SJCRH30 (cell line): ENCODE measurements around the gene DOK6. TPM values are rescaled to one million over a fixed set of nuclear protein-coding genes. Genes with fewer than 3 reads are reported as not detected.

Source experiments
- DNase-seq, 2 experiments: peaks; one replicate each; pipeline ENCODE4 v3.0.0-alpha.2; 2015 to 2020
- H3K27ac ChIP-seq: fragments of 250-450 bp; sonication (Bioruptor Pico); 2 replicates; pipeline ENCODE4 v1.5.1; 2020; ENCODE audit warnings: mild to moderate bottlenecking, moderate library complexity
- H3K27me3 ChIP-seq: fragments of 250-450 bp; sonication (Bioruptor Pico); 2 replicates; pipeline ENCODE4 v1.5.1; 2020; ENCODE audit warnings: mild to moderate bottlenecking, moderate library complexity
- H3K36me3 ChIP-seq: fragments of 250-450 bp; sonication (Bioruptor Pico); 2 replicates; pipeline ENCODE4 v1.5.1; 2020; ENCODE audit warnings: mild to moderate bottlenecking, moderate library complexity
- H3K4me1 ChIP-seq: fragments of 250-450 bp; sonication (Bioruptor Pico); 2 replicates; pipeline ENCODE4 v1.5.1; 2020; ENCODE audit warnings: mild to moderate bottlenecking, moderate library complexity
- H3K4me3 ChIP-seq: fragments of 250-450 bp; sonication (Bioruptor Pico); 2 replicates; pipeline ENCODE4 v1.5.1; 2020; ENCODE audit warnings: mild to moderate bottlenecking, moderate library complexity
- H3K9me3 ChIP-seq: fragments of 250-450 bp; sonication (Bioruptor Pico); replicated peaks from 2 replicates; pipeline ENCODE4 v1.5.1; 2020; ENCODE audit warnings: mild to moderate bottlenecking, moderate library complexity
- total RNA-seq: library from RNA; depleted of rRNA; stranded (reverse); fragments of >200 nt; shearing (Covaris generic); gene quantifications from 2 replicates; pipeline ENCODE4 v1.2.3, GENCODE V29; 2014

DOK6 gene
- total RNA-seq, 1 experiment from 2014 or later: 0.47 TPM

GRCh38 chr18:69401226-69401971 lies 711 bp downstream of the DOK6 start:
- Histone ChIP-seq H3K27me3 (no peaks in the 10 kb centered on the region), H3K4me1 (no peaks in the 10 kb centered on the region), H3K4me3 (peak overlapping the region; percentile 46), H3K27ac (no peak overlapping the region), H3K36me3 (no peaks in the 10 kb centered on the region), H3K9me3 (no peaks in the 10 kb centered on the region)
- DNase-seq: peak in 1 of 2 experiments; percentile 5

DNA sequence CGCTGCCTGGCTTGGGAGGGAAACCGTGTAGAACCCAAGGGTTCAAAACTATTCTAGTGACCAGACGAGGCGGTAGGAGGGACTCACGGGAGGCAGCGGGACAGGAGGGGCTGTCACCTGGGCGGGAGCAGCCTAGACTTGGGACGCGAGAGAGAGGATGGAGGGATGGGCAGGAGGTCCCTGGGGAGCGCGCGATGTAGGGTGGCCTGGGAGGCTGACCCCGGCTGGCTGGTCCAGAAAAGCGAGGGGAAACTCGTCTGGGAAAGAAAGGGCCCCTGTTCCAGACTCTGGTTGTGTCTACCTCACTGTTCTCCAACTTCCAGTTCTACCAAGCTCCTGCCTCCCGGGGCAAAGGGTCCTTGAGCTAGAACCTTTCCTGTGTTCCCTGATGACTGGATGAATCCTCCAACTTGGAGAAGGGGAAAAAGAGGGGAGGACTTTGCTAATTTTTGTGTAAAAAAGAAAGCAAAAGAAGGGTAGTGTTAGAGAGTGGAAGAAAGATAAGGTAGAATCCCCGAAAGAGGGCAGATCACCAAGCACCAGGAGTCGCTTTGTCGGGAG lies 1.4 kb downstream of the DOK6 start:
- H3K9me3 ChIP-seq: no peaks in the 10 kb centered on the region
- H3K36me3 ChIP-seq: no peaks in the 10 kb centered on the region
- DNase-seq: no peak
- no peak overlapping the region for H3K4me3 ChIP-seq
- no peaks in the 10 kb centered on the region for H3K4me1 ChIP-seq
- H3K27ac ChIP-seq: no peak overlapping the region
- H3K27me3 ChIP-seq: no peaks in the 10 kb centered on the region

DNA sequence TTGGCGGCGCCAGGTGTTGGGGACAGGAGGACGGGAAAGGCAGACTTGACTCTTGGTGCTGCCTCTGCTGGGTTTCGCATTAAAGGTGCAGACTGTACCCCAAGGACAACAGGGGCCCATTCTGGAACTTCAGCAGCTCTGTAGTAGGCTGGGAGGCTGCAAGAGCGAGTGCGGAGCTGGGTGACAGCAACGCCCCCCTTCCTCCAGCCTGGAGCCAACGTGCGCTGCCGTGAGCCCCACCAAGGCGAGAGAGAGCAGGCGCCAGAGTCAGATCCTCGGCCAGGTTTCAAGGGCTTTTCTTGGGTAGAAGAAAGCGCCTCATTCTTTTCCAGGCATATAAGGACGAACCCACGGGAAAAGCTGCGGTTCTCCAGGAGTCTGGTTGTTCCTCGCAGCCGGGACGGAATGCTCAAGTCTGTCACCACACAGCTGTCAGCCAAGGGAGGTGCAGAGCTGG lies 1.9 kb downstream of the DOK6 start:
- H3K36me3 ChIP-seq: no peaks in the 10 kb centered on the region
- no peaks in the 10 kb centered on the region for H3K4me1 ChIP-seq
- H3K27ac ChIP-seq: no peak overlapping the region
- H3K9me3 ChIP-seq: no peaks in the 10 kb centered on the region
- no peak for DNase-seq
- no peaks in the 10 kb centered on the region for H3K27me3 ChIP-seq
- H3K4me3 ChIP-seq: no peak overlapping the region

- Histone ChIP-seq H3K4me3 (no peak overlapping the region), H3K27ac (no peak overlapping the region), H3K27me3 (no peaks in the 10 kb centered on the region), H3K36me3 (no peaks in the 10 kb centered on the region), H3K4me1 (no peaks in the 10 kb centered on the region), H3K9me3 (no peaks in the 10 kb centered on the region)
- DNase-seq: no peak
These were observed 7.8 kb downstream of the DOK6 start for GRCh38 chr18:69408522-69408921.

DNA sequence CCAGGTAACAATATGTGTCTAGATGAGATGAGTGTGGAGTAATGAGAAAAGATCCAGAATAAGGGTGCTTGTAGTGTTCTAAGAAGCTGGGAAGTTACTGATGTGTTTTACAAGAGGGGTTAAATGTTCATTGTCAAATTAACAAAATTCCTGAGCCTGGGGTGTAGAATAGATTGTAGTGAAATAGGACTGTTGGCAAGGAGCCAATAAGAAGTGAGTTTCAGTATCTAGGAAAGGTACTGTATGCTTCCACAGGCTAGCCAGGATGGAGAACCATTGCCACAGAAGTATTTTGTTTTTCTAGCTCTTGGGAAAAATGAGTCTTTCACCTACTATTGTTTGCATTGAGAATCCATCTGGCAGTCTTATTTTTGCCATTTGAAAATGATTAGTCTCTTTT lies 10.5 kb downstream of the DOK6 start:
- H3K27me3 ChIP-seq: no peaks in the 10 kb centered on the region
- no peak overlapping the region for H3K4me3 ChIP-seq
- no peaks in the 10 kb centered on the region for H3K4me1 ChIP-seq
- no peaks in the 10 kb centered on the region for H3K9me3 ChIP-seq
- no peak overlapping the region for H3K27ac ChIP-seq
- H3K36me3 ChIP-seq: no peaks in the 10 kb centered on the region
- DNase-seq: no peak

- DNase-seq: no peak
- Histone ChIP-seq H3K9me3 (no peaks in the 10 kb centered on the region), H3K4me3 (no peak overlapping the region), H3K27ac (no peak overlapping the region), H3K4me1 (no peaks in the 10 kb centered on the region), H3K36me3 (no peaks in the 10 kb centered on the region), H3K27me3 (no peaks in the 10 kb centered on the region)
These were observed 13.5 kb downstream of the DOK6 start for GRCh38 chr18:69414184-69414583.

DNA sequence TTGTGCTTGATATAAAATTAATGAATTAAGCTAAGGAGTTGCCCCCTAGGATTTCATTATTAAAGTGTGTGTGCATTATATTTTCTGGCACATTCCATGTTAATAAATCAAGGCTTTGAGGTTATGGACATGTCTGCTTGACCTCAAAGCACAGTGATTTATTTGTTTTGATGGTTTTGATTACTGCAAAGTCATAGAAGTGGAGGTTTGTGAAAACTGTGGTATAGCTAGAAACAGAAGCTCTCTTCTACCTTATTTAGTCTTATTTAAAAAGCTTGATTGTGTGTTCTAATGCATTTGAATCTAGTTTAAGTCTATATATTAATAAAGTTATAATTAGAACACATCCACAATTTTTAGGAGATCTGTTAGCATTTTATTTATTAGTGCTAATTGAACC lies 32.2 kb downstream of the DOK6 start:
- no peak overlapping the region for H3K4me3 ChIP-seq
- H3K4me1 ChIP-seq: no peaks in the 10 kb centered on the region
- DNase-seq: no peak
- H3K36me3 ChIP-seq: no peaks in the 10 kb centered on the region
- no peaks in the 10 kb centered on the region for H3K9me3 ChIP-seq
- H3K27ac ChIP-seq: no peak overlapping the region
- H3K27me3 ChIP-seq: no peaks in the 10 kb centered on the region

- Histone ChIP-seq H3K4me1 (no peaks in the 10 kb centered on the region), H3K4me3 (no peak overlapping the region), H3K36me3 (no peaks in the 10 kb centered on the region), H3K27me3 (no peaks in the 10 kb centered on the region), H3K9me3 (no peaks in the 10 kb centered on the region), H3K27ac (no peak overlapping the region)
- DNase-seq: no peak
These were observed 34.3 kb downstream of the DOK6 start for GRCh38 chr18:69435000-69435399.

GRCh38 chr18:69444221-69444620 lies 43.5 kb downstream of the DOK6 start:
- DNase-seq: no peak

GRCh38 chr18:69447886-69448285 lies 47.2 kb downstream of the DOK6 start:
- Histone ChIP-seq H3K36me3 (no peaks in the 10 kb centered on the region), H3K9me3 (no peaks in the 10 kb centered on the region), H3K4me3 (no peak overlapping the region), H3K4me1 (no peaks in the 10 kb centered on the region), H3K27me3 (no peaks in the 10 kb centered on the region), H3K27ac (no peak overlapping the region)
- DNase-seq: no peak

More at GRCh38 chr18:69444221-69444620, 43.5 kb downstream of the DOK6 start:
- Histone ChIP-seq H3K27ac (no peak overlapping the region), H3K9me3 (no peaks in the 10 kb centered on the region), H3K4me3 (no peak overlapping the region), H3K36me3 (no peaks in the 10 kb centered on the region), H3K4me1 (no peaks in the 10 kb centered on the region), H3K27me3 (no peaks in the 10 kb centered on the region)

DNA sequence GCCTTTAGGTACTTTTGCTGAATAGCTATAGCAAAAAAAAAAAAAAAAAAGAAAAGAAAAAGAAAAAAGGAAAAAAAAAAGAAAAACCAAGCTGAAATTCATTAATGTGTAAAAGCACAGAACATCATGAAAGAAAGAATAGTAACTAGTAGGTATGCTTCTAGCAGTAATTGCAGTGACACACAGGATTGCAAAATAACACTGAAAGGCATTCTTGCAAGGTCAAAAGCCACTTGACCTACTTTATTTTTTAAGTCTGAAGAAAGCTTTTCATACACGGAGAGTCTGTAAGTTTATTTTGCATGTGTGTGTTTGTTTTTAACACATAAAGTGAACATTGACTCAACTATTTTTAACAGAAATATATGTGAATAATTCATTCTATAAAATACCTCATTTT lies 54.4 kb downstream of the DOK6 start:
- Histone ChIP-seq H3K36me3 (no peaks in the 10 kb centered on the region), H3K27ac (no peak overlapping the region), H3K9me3 (no peaks in the 10 kb centered on the region), H3K4me1 (no peaks in the 10 kb centered on the region), H3K27me3 (no peaks in the 10 kb centered on the region), H3K4me3 (no peak overlapping the region)
- DNase-seq: no peak

DNA sequence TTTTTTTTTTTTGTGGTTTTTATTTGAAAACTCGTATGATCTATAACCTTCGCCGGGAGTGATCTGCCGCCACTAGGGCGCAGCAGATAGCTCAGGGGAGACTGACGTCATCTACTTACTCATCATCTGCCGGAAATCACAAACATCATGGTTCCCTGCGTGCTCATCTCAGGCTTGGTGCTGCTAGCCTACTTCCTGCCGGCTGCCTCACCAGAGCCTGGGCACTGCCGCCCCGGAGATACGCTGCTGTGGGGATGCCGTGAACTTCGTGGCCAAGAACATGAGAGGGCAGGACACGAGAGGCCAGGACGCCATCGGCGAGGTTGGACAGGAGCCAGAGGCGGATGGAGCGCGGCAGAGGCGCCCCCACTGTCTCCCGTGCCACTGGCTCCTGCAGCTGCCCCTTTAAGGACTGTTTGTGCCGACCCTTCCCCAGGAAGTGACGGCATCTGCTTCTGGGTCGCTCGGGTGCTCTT lies 68.8 kb downstream of the DOK6 start:
- H3K27me3 ChIP-seq: no peaks in the 10 kb centered on the region
- no peak overlapping the region for H3K27ac ChIP-seq
- H3K4me3 ChIP-seq: no peak overlapping the region
- no peaks in the 10 kb centered on the region for H3K4me1 ChIP-seq
- no peaks in the 10 kb centered on the region for H3K9me3 ChIP-seq
- no peaks in the 10 kb centered on the region for H3K36me3 ChIP-seq
- DNase-seq: peak; percentile 12 to 22

GRCh38 chr18:69480460-69480859 lies 79.8 kb downstream of the DOK6 start:
- Histone ChIP-seq H3K9me3 (no peaks in the 10 kb centered on the region), H3K27me3 (no peaks in the 10 kb centered on the region), H3K36me3 (no peaks in the 10 kb centered on the region), H3K27ac (no peak overlapping the region), H3K4me3 (no peak overlapping the region), H3K4me1 (no peaks in the 10 kb centered on the region)
- DNase-seq: no peak

- Histone ChIP-seq H3K4me1 (no peaks in the 10 kb centered on the region), H3K27ac (no peak overlapping the region), H3K9me3 (no peaks in the 10 kb centered on the region), H3K36me3 (no peaks in the 10 kb centered on the region), H3K27me3 (no peaks in the 10 kb centered on the region), H3K4me3 (no peak overlapping the region)
- DNase-seq: no peak
These were observed 82.9 kb downstream of the DOK6 start for GRCh38 chr18:69483574-69483973.

DNA sequence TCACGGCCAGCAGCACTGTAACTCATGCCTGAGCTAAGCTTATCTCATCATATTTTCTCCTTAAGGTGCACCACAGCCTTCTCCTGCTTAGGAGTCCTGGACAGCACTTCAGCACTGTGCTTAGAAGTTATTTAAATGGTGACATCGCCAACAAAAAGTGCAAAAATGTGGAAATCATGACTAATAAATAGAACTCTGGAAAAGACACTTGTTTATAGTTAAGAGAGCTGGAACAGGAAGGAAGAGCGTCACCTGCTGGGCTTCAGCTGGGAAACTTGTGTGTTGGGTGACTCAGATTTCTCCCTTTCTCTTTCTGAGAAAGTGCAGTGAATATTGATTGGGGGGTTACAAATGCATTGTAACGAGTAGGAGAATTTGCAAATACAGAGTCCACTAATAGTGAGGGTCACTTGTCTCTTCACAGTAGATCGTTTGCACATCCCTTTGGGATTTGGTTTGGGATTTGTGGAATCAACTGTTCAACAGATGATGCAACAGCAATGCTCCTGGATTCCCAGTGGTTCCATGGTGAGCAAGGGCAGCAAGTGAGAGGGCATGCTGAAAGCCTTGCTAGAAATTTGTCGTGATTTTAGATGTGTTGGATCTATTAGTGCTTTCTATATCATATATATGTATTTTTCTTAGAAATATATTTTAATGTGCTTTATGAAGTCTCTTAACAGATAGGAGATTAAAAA lies 84.2 kb downstream of the DOK6 start:
- no peak for DNase-seq
- Histone ChIP-seq H3K4me1 (no peaks in the 10 kb centered on the region), H3K27me3 (no peaks in the 10 kb centered on the region), H3K27ac (no peak overlapping the region), H3K4me3 (no peak overlapping the region), H3K9me3 (no peaks in the 10 kb centered on the region), H3K36me3 (no peaks in the 10 kb centered on the region)
